Lung (tissue), 12 donors: Measurements from ENCODE around the gene FBXO9. TPM values are rescaled to one million over a fixed set of nuclear protein-coding genes. Genes with fewer than 3 reads are reported as not detected.

Source experiments
- ATAC-seq: fragments of 200-7000 bp; cut with Tn5 transposase; one replicate; pipeline ENCODE4 v1.9.1; 2020; ENCODE audit warnings: moderate number of reproducible peaks; ENCODE audit not compliant: insufficient read depth, low FRiP score
- DNase-seq, 3 donors: peaks; one replicate each; pipeline ENCODE4 v3.0.0-alpha.2; 2013 to 2017
- H3K27ac ChIP-seq, 2 donors: one replicate each; pipeline ENCODE4 v1.5.1; 2013; ENCODE audit warnings: mild to moderate bottlenecking in 2 of 2, moderate library complexity in 2 of 2, control low read depth in 1 of 2, inconsistent platforms in 1 of 2, low read depth in 1 of 2, low read length in 1 of 2
- H3K27me3 ChIP-seq, 3 donors: one replicate each; pipeline ENCODE4 v1.5.1; 2013; ENCODE audit warnings: low read length in 2 of 3; ENCODE audit not compliant: control insufficient read depth in 3 of 3, insufficient read depth in 3 of 3
- H3K36me3 ChIP-seq, 4 donors: one replicate each; pipeline ENCODE4 v1.5.1; 2013; ENCODE audit warnings: low read length in 4 of 4, mild to moderate bottlenecking in 1 of 4, moderate library complexity in 1 of 4; ENCODE audit not compliant: control insufficient read depth in 4 of 4, insufficient read depth in 4 of 4
- H3K4me1 ChIP-seq, 5 donors: one replicate each; pipeline ENCODE4 v1.5.1; 2013; ENCODE audit warnings: low read length in 5 of 5, mild to moderate bottlenecking in 2 of 5, moderate library complexity in 1 of 5; ENCODE audit not compliant: control insufficient read depth in 5 of 5, insufficient read depth in 5 of 5
- H3K4me3 ChIP-seq: one replicate; pipeline ENCODE4 v1.5.1; 2013; ENCODE audit warnings: mild to moderate bottlenecking, control low read depth, moderate library complexity
- H3K9ac ChIP-seq, 2 donors: one replicate each; pipeline ENCODE4 v1.5.1; 2013; ENCODE audit warnings: low read length in 2 of 2, control low read depth in 1 of 2; ENCODE audit not compliant: insufficient read depth in 1 of 2
- H3K9me3 ChIP-seq, 4 donors: one replicate each; pipeline ENCODE4 v1.5.1; 2013; ENCODE audit warnings: low read length in 3 of 4, mild to moderate bottlenecking in 1 of 4, moderate library complexity in 1 of 4; ENCODE audit not compliant: control insufficient read depth in 4 of 4, insufficient read depth in 3 of 4
- WGBS, 2 donors: extraction: QIAGEN DNeasy Blood & Tissue Kit; methylation state at CpG; one replicate each; pipeline ENCODE4 v1.1.7; 2013; 5-methylcytosine and 5-hydroxymethylcytosine counted together
- polyA plus RNA-seq, 2 donors: library from polyadenylated mRNA; stranded (reverse); fragments of 200-250 nt; gene quantifications; one replicate each; pipeline ENCODE4 v1.2.1, GENCODE V29; 2013
- total RNA-seq, 2 donors: library from RNA; depleted of rRNA in 1 of 2; stranded (reverse); fragments of >200 nt in 1 of 2; gene quantifications; one replicate each; pipeline ENCODE4 v1.2.1, GENCODE V29; 2014 to 2021
- TF ChIP-seq, protein P1 (sequence below): IDR thresholded peaks from 2 replicates; pipeline ENCODE4 v1.5.1; 2012; ENCODE audit warnings: mild to moderate bottlenecking; ENCODE audit errors: control extremely low read depth, extremely low read depth
- donor health status: control.
- donor health status: control.
- donor health status: Bipolar disorder and iron deficiency.
- donor health status: healthy.
- donor health status: DM: yes; HTN: yes; CAD: no.

The FBXO9 gene
- total and polyA plus RNA-seq, 4 donors = 26.0 to 117 (median 70.7) TPM

DNA sequence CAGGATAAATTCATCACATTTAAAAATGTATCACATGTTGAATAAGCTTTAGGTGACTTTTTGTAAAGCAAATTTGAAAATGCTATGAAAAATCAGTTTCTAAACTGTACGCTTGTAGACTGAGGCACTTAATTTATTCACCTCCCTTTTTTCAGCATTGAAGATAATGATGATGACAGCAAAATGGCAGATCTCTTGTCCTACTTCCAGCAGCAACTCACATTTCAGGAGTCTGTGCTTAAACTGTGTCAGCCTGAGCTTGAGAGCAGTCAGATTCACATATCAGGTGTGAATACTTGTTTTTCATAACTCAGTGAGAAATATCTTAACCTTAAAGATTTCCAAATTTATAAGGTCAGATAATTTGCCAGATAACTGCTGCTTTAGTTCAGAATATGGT is 15.6 kb downstream of the FBXO9 start:
- DNase-seq = no peak
- H3K4me3 ChIP-seq = no peak overlapping the region
- ATAC-seq = no peak
- H3K27me3 ChIP-seq = no peaks in the 10 kb centered on the region
- H3K9ac ChIP-seq = no peak overlapping the region
- WGBS, 2 donors = 96 to 99% methylated on average over 1 of the region's 1 CpG
- H3K36me3 ChIP-seq = peaks cover 10 to 33% (median 20%) of the 10 kb centered on the region in 4 donors
- TF ChIP-seq, protein P1, sequence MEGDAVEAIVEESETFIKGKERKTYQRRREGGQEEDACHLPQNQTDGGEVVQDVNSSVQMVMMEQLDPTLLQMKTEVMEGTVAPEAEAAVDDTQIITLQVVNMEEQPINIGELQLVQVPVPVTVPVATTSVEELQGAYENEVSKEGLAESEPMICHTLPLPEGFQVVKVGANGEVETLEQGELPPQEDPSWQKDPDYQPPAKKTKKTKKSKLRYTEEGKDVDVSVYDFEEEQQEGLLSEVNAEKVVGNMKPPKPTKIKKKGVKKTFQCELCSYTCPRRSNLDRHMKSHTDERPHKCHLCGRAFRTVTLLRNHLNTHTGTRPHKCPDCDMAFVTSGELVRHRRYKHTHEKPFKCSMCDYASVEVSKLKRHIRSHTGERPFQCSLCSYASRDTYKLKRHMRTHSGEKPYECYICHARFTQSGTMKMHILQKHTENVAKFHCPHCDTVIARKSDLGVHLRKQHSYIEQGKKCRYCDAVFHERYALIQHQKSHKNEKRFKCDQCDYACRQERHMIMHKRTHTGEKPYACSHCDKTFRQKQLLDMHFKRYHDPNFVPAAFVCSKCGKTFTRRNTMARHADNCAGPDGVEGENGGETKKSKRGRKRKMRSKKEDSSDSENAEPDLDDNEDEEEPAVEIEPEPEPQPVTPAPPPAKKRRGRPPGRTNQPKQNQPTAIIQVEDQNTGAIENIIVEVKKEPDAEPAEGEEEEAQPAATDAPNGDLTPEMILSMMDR = no peak
- H3K9me3 ChIP-seq = no peaks in the 10 kb centered on the region
- no peak overlapping the region for H3K27ac ChIP-seq
- no peaks in the 10 kb centered on the region for H3K4me1 ChIP-seq

DNA sequence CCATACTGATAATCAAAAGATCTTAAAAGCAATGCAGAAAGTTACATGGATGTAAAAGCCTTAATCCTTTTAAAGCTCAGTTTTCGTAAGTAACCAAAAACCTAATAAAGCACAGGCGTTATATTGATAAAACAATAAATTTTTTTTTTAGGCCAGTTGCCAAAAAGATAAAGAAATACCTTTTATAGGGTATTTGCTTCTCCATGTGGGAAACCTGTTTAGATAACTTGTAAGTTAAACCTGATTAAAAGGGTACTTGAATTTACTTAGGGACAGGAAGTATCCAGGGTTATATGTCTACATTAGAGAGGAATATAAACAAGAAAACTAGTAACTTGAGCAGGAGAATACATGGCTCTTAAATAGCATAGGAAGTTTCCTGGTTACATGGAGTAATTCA is 21.1 kb downstream of the FBXO9 start:
- Histone ChIP-seq H3K9me3 (no peaks in the 10 kb centered on the region), H3K27me3 (no peaks in the 10 kb centered on the region), H3K27ac (no peak overlapping the region), H3K4me3 (no peak overlapping the region), H3K36me3 (peaks cover 25 to 43% (median 40%) of the 10 kb centered on the region in 4 donors), H3K4me1 (no peaks in the 10 kb centered on the region), H3K9ac (no peak overlapping the region)
- no peak for ATAC-seq
- 42 to 45% methylated on average over 2 of the region's 2 CpGs for WGBS, 2 donors
- no peak for DNase-seq
- TF ChIP-seq, protein P1 = no peak

DNA sequence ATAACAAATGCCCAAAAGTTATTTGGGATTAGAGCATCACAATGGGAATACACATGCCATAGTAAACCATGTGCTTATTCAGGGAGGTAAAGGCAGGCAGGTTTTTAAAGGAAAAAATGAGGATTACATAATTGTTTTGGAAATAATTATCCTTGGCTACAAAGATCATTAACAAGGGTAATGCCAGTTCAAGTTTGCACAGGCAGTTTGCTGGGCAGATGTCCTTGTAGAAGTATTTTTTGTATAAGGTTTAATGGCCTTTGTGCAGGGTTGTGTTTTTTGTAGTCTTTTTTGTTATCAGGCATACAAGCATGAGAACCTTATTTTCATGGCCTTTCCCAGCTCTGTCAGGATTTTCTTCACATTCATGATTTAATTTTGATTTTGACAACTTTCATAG is 24.7 kb downstream of the FBXO9 start:
- peaks cover 25 to 54% (median 35%) of the 10 kb centered on the region in 4 donors for H3K36me3 ChIP-seq

More for the DNA sequence above, 24.7 kb downstream of the FBXO9 start:
- Histone ChIP-seq H3K27me3 (no peaks in the 10 kb centered on the region), H3K9me3 (no peaks in the 10 kb centered on the region), H3K4me3 (no peak overlapping the region), H3K4me1 (no peaks in the 10 kb centered on the region), H3K27ac (no peak overlapping the region), H3K9ac (no peak overlapping the region)
- TF ChIP-seq, protein P1 = no peak
- ATAC-seq (no peak), DNase-seq (no peak)
